ENCODE measurements around the gene HBB.

DNA sequence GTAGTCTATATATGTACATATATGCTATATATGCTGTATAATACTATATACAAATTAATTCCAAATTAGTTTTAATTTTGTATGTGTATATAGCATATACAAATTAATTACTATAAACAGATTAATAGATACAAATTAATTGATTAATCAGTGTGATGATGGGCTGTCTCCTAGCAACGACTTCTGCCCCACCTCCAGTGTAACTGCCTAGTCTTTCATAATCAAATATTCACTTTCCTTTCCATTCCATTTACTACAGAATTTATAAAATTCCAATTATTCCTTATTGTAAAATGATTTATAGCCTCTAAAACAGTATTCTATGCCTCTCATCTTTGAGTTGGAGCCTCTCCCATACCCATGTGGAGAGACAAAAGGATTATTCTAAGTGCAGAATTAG, 6.4 kb upstream of the HBB start:
- TF ChIP-seq, protein P1, sequence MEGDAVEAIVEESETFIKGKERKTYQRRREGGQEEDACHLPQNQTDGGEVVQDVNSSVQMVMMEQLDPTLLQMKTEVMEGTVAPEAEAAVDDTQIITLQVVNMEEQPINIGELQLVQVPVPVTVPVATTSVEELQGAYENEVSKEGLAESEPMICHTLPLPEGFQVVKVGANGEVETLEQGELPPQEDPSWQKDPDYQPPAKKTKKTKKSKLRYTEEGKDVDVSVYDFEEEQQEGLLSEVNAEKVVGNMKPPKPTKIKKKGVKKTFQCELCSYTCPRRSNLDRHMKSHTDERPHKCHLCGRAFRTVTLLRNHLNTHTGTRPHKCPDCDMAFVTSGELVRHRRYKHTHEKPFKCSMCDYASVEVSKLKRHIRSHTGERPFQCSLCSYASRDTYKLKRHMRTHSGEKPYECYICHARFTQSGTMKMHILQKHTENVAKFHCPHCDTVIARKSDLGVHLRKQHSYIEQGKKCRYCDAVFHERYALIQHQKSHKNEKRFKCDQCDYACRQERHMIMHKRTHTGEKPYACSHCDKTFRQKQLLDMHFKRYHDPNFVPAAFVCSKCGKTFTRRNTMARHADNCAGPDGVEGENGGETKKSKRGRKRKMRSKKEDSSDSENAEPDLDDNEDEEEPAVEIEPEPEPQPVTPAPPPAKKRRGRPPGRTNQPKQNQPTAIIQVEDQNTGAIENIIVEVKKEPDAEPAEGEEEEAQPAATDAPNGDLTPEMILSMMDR (IDR thresholded peaks at IDR 0.05 in 4 of 5, conservative IDR thresholded peaks at IDR 0.05 in 1 of 5), result no peak
- TF ChIP-seq POLR2A (IDR thresholded peaks at IDR 0.05), result no peak
